ENCODE data around the gene GMEB1. TPM values are rescaled to one million over a fixed set of nuclear protein-coding genes. Genes with fewer than 3 reads are reported as not detected.

The GMEB1 gene
- total RNA-seq, 1 donor, result 9.1 TPM

DNA sequence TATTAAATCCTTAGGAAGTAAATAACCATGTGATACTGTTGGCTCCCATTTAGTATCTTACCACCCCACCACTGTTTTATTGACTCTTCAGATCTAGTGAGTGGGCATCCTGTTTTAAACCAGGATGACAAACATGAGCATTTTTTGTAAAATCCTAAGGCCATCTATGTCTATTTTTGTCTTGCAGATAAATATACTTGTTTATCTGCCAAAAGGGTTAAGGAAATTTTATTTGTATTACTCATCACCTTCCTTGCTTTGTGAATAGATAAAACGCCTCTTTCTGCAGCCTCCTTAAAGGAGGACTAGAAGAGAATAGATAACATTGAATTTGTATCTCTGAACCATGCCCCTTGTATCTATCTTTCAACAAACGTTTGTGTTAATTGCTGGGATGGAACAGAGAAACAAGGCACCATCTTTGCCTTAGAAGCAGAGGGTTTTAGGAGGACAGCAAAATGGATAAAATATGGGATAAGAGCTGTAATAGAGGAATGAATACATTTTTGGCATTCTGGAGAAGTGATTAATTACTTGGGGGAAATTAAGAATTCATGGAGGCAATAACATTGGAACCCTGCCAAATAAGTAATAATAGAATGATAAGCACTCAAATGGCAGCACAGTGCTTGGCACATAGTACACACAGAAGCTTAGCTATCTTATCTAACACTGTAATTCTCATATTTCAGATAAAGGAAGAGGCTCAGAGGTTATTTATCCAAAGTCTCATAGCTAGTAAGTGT is 82.9 kb downstream of the GMEB1 start:
- no peak for TF ChIP-seq CTCF (IDR thresholded peaks at IDR 0.05; ENCODE audit: insufficient read depth, low read depth, low read length)
- DNase-seq (ENCODE audit: low read depth), result peak; percentile 79
- no peak overlapping the region for H3K4me3 ChIP-seq (ENCODE audit: low read depth, low read length)

DNA sequence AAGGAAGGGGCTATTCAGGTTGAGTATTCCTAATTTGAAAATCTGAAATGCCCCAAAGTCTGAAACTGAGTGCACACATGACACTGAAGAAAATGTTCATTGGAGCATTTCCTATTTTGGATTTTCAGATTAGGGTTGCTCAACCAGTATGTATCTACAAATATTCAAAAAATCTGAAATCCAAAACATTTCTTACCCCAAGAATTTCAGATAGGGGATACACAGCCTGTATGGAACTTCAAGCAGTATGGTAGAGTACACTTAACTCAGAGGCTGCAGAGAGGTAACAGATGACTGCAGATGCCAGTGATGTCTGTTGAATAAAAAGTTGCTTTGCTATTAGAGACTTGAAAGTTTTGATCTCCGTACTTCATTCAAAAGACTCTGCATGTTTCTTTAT is 87.1 kb downstream of the GMEB1 start:
- DNase-seq (ENCODE audit: low read depth), result peak; percentile 39
- H3K4me3 ChIP-seq (ENCODE audit: low read depth, low read length), result no peak overlapping the region
- no peak for TF ChIP-seq CTCF (IDR thresholded peaks at IDR 0.05; ENCODE audit: insufficient read depth, low read depth, low read length)

DNA sequence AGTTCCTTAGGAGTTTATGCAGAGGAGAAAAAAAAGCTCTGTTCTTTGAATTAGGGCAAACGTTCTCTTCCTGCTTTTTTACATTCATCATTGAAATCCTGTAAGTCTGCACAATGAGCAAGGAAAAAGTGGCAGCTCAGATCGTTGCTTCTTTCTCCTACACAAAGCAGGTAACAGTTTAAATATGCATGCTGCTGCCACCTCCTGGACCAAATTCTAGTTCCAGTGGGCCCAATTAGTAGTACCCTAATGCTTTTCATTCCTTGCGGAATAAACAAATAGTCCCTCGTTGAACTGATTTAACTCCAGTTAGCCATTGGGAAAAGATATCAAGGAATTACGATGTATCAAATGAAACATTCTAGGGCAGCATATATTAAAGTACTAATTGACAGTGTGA is 88.3 kb downstream of the GMEB1 start:
- TF ChIP-seq CTCF (IDR thresholded peaks at IDR 0.05; ENCODE audit: insufficient read depth, low read depth, low read length), result peak; percentile 31
- no peak overlapping the region for H3K4me3 ChIP-seq (ENCODE audit: low read depth, low read length)

GRCh38 chr1:28758420-28758819 is 89.8 kb downstream of the GMEB1 start:
- no peak for DNase-seq (ENCODE audit: low read depth)
- TF ChIP-seq CTCF (IDR thresholded peaks at IDR 0.05; ENCODE audit: insufficient read depth, low read depth, low read length), result no peak
- no peak overlapping the region for H3K4me3 ChIP-seq (ENCODE audit: low read depth, low read length)

More for the DNA sequence above, 88.3 kb downstream of the GMEB1 start:
- DNase-seq (ENCODE audit: low read depth), result no peak

GRCh38 chr1:28759257-28759656 is 90.7 kb downstream of the GMEB1 start:
- H3K4me3 ChIP-seq (ENCODE audit: low read depth, low read length), result no peak overlapping the region
- DNase-seq (ENCODE audit: low read depth), result no peak
- TF ChIP-seq CTCF (IDR thresholded peaks at IDR 0.05; ENCODE audit: insufficient read depth, low read depth, low read length), result no peak

DNA sequence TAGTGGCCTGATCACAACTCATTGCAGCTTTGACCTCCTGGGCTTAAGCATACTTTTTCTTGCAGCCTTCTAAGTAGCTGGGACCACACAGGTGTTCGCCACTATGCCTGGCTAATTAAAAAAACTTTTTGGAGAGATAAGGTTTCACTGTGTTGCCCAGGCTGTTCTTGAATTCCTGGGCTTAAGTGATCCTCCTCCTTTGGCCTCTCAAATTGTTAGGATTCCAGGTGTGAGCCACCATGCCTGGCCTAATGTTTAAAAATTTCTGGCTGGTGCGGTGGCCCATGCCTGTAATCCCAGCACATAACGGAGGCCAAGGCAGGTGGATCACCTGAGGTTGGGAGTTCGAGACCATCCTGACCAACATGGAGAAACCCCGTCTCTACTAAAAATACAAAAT is 92.6 kb downstream of the GMEB1 start:
- no peak for DNase-seq (ENCODE audit: low read depth)
- TF ChIP-seq CTCF (IDR thresholded peaks at IDR 0.05; ENCODE audit: insufficient read depth, low read depth, low read length), result no peak
- no peak overlapping the region for H3K4me3 ChIP-seq (ENCODE audit: low read depth, low read length)
